Cardiac fibroblast (primary cell): ENCODE data around the gene NANOS2.

Source experiments
- DNase-seq, 2 donors: peaks; one replicate each; pipeline versions ENCODE4 v3.0.0 to v3.0.0-alpha.2; 2010; ENCODE audit warnings: low read depth in 2 of 2
- H3K4me3 ChIP-seq, 2 donors: replicated peaks in 1 of 2; 1 replicate in 1 of 2; 2 replicates in 1 of 2; pipeline ENCODE4 v1.5.1; 2011; ENCODE audit warnings: low read depth in 2 of 2, low read length in 2 of 2, mild to moderate bottlenecking in 2 of 2, moderate library complexity in 1 of 2
- TF ChIP-seq, protein P1 (sequence below): IDR thresholded peaks from one replicate; pipeline ENCODE4 v1.5.1; 2011; ENCODE audit warnings: low read depth, mild to moderate bottlenecking, low read length, inconsistent platforms

The NANOS2 gene

DNA sequence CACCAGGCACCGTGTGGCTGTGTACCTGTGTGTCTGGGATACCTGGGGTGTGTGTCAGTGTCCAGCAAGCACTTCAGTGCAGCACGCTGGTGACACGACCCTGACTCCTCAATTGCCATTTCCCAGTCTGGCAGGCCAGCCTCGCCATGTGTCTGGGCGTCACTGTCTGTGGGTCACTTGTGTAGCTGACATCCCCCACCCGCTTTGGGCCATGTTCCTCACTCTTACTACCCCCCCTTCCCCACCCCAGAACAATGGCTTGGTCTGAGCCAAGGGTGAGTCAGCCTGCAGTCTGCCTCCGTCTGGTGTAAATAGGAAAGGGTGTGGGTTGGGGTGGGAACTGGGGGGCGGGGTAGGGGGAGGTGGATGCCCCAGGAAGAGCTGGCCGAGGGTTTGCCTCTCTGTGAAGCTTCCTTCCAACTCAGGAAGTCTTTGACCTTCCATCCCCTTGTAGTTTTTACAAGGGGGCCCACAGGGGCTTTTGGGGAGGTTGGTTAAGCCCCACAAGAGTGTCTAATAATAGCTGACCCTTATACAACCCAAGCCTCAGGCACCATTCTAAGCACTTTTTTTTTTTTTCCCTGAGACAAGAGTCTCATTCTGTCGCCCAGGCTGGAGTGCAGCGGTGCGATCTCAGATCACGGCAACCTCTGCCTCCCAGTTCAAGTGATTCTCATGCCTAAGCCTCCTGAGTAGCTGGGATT lies 41.5 kb upstream of the NANOS2 start:
- peak; percentile 79 to 88 for DNase-seq
- TF ChIP-seq, protein P1, sequence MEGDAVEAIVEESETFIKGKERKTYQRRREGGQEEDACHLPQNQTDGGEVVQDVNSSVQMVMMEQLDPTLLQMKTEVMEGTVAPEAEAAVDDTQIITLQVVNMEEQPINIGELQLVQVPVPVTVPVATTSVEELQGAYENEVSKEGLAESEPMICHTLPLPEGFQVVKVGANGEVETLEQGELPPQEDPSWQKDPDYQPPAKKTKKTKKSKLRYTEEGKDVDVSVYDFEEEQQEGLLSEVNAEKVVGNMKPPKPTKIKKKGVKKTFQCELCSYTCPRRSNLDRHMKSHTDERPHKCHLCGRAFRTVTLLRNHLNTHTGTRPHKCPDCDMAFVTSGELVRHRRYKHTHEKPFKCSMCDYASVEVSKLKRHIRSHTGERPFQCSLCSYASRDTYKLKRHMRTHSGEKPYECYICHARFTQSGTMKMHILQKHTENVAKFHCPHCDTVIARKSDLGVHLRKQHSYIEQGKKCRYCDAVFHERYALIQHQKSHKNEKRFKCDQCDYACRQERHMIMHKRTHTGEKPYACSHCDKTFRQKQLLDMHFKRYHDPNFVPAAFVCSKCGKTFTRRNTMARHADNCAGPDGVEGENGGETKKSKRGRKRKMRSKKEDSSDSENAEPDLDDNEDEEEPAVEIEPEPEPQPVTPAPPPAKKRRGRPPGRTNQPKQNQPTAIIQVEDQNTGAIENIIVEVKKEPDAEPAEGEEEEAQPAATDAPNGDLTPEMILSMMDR: no peak
- no peak overlapping the region for H3K4me3 ChIP-seq

DNA sequence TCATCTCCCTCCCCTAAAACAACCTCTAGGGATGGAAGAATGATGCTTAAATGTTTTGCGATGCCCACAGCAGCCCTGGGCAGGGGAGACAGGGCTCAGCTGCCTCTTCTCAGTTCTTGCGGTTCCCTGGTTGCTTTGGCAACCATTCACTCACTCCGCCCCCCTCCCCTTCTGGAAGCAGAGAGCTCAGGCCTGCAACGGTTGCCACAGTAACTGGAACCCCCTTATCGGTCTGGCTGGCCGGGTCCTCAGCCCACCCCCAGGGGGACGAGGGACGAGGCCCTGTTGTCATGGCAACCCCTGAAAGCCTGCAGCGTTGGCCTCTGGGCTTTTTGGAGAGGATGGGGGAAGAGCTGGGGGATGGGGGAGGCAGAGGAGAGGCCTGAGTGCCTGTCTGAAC lies 39.6 kb upstream of the NANOS2 start:
- TF ChIP-seq, protein P1: no peak

GRCh38 chr19:45953676-45954075 lies 39.1 kb upstream of the NANOS2 start:
- no peak overlapping the region for H3K4me3 ChIP-seq
- TF ChIP-seq, protein P1: no peak
- peak in 1 of 2 donors; percentile 46 for DNase-seq

More for the DNA sequence above, 39.6 kb upstream of the NANOS2 start:
- no peak for DNase-seq
- no peak overlapping the region for H3K4me3 ChIP-seq

GRCh38 chr19:45952686-45953505 lies 38.3 kb upstream of the NANOS2 start:
- H3K4me3 ChIP-seq: peak overlapping the region in 1 of 2 donors; percentile 20
- DNase-seq: peak; percentile 62 to 70
- TF ChIP-seq, protein P1: no peak

GRCh38 chr19:45952341-45952685 lies 37.7 kb upstream of the NANOS2 start:
- no peak overlapping the region for H3K4me3 ChIP-seq
- TF ChIP-seq, protein P1: no peak
- DNase-seq: no peak

DNA sequence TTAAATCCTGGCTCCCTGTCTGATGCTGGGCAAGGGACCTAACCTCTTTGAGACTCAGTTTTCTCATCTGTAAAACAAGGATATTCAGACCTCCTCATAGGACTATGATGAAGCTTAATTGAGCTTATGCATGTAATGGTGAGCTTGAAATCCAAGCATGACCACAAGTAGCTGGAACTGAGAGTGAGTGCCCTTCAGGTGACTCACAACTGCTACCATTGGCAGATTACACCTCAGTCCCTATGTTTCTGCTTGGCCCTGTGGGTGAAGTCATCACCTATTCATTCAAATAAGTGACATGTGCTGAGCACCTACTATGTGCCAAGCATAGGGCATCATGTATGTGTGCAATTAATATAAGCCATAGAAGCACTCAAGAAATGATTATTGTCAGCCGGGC lies 33.3 kb upstream of the NANOS2 start:
- TF ChIP-seq, protein P1: no peak
- DNase-seq: peak in 1 of 2 donors; percentile 49
- no peak overlapping the region for H3K4me3 ChIP-seq
